Tongue (tissue), 2 donors: ENCODE results near the gene GLIS1. TPM values are rescaled to one million over a fixed set of nuclear protein-coding genes. Genes with fewer than 3 reads are reported as not detected.
"Not testable (repeated sequence)": the region's sequence is repeated elsewhere in the genome, so short reads cannot be mapped to it uniquely, and the experiment has no call there.

Experiments used
- DNase-seq: peaks from one replicate; pipeline ENCODE4 v3.0.0-alpha.2; 2015
- total RNA-seq: library from RNA; depleted of rRNA; stranded (reverse); fragments of >200 nt; gene quantifications from one replicate; pipeline ENCODE4 v1.2.3, GENCODE V29; 2014

GLIS1 gene
- 0.21 TPM for total RNA-seq

- peak; percentile 91 for DNase-seq
These were observed at the start of gene GLIS1 for GRCh38 chr1:53739109-53739681. TSS of gene GLIS1 (minus strand) at chr1:53739164. CDS start at chr1:53738064, 1,100 bp downstream.

- no peak for DNase-seq
These were observed 48.7 kb upstream of the GLIS1 start for GRCh38 chr1:53787655-53788054.

GRCh38 chr1:53783056-53783455 lies 44.1 kb upstream of the GLIS1 start:
- DNase-seq = no peak

- DNase-seq = no peak
These were observed 42.7 kb upstream of the GLIS1 start for GRCh38 chr1:53781654-53782053.

- DNase-seq = no peak
These were observed 38.3 kb upstream of the GLIS1 start for GRCh38 chr1:53777272-53777671.

GRCh38 chr1:53771648-53772047 lies 32.7 kb upstream of the GLIS1 start:
- DNase-seq = no peak

GRCh38 chr1:53769780-53770179 lies 30.8 kb upstream of the GLIS1 start:
- no peak for DNase-seq

- no peak for DNase-seq
These were observed 30.2 kb upstream of the GLIS1 start for GRCh38 chr1:53769184-53769583.

GRCh38 chr1:53766831-53767405 lies 28.0 kb upstream of the GLIS1 start:
- DNase-seq = no peak

GRCh38 chr1:53766194-53766742 lies 27.3 kb upstream of the GLIS1 start:
- DNase-seq = no peak

- peak; percentile 5 for DNase-seq
These were observed 26.7 kb upstream of the GLIS1 start for GRCh38 chr1:53765657-53766056.

GRCh38 chr1:53763911-53764310 lies 24.9 kb upstream of the GLIS1 start:
- DNase-seq = no peak

GRCh38 chr1:53763461-53763860 lies 24.5 kb upstream of the GLIS1 start:
- no peak for DNase-seq

GRCh38 chr1:53760497-53760896 lies 21.5 kb upstream of the GLIS1 start:
- DNase-seq = not testable (repeated sequence)

- no peak for DNase-seq
These were observed 16.9 kb upstream of the GLIS1 start for GRCh38 chr1:53755874-53756273.

- DNase-seq = peak; percentile 63
These were observed 15.7 kb upstream of the GLIS1 start for GRCh38 chr1:53754484-53755312.

- DNase-seq = no peak
These were observed 13.3 kb upstream of the GLIS1 start for GRCh38 chr1:53752281-53752680.

GRCh38 chr1:53747841-53748240 lies 8.9 kb upstream of the GLIS1 start:
- no peak for DNase-seq

GRCh38 chr1:53740621-53741105 lies 1.7 kb upstream of the GLIS1 start:
- no peak for DNase-seq

GRCh38 chr1:53738205-53739108 lies 507 bp downstream of the GLIS1 start:
- no peak for DNase-seq

GRCh38 chr1:53737648-53738204 lies 1.2 kb downstream of the GLIS1 start:
- DNase-seq = no peak

- no peak for DNase-seq
These were observed 2.7 kb downstream of the GLIS1 start for GRCh38 chr1:53736290-53736689.
